Adrenal gland (tissue), 5 donors: Measurements from ENCODE around the gene MTM1.

ENCODE experiments used
- CTCF ChIP-seq, 6 experiments: fragments of 450-650 bp in 4 of 6; fragments of 200-600 bp in 2 of 6; sonication (generic) in 1 of 6; IDR thresholded peaks; 1 replicate in 5 of 6; 2 replicates in 1 of 6; pipeline versions ENCODE4 v1.5.1 to v1.8.0; 2016 to 2021; ENCODE audit warnings: antibody characterized with exemption in 6 of 6, mild to moderate bottlenecking in 2 of 6, moderate library complexity in 1 of 6
- POLR2A ChIP-seq, 2 donors: fragments of 450-650 bp; IDR thresholded peaks; one replicate each; pipeline ENCODE4 v1.6.1; 2017; ENCODE audit warnings: antibody characterized with exemption in 2 of 2, mild to moderate bottlenecking in 2 of 2, moderate library complexity in 1 of 2
- donor health status: DM: no; HTN: no; CAD: no.

GRCh38 chrX:150649096-150649870 lies 80.9 kb downstream of the MTM1 start:
- TF ChIP-seq CTCF (IDR thresholded peaks at IDR 0.05) (no peak), POLR2A (IDR thresholded peaks at IDR 0.05) (no peak)
